Measurements from ENCODE around the gene VPS16. TPM values are rescaled to one million over a fixed set of nuclear protein-coding genes. Genes with fewer than 3 reads are reported as not detected.
A peak's percentile ranks its signal among the peaks of the same experiment; 100 is the strongest.
"Not testable (repeated sequence)": the region's sequence is repeated elsewhere in the genome, so short reads cannot be mapped to it uniquely, and the experiment has no call there.

The VPS16 gene
- total RNA-seq, 2 donors from 2014 or later = 33.9 to 41.0 TPM

- no peak for DNase-seq
- intact Hi-C loops (cut with DNase I, micrococcal nuclease) = no loop called here
- ATAC-seq = no peak
Observed at GRCh38 chr20:2883726-2884637, 43.4 kb downstream of the VPS16 start.

- ATAC-seq (no peak), DNase-seq (no peak)
- intact Hi-C loops (cut with DNase I, micrococcal nuclease) = no loop called here
Observed at GRCh38 chr20:2887715-2888114, 47.2 kb downstream of the VPS16 start.

- intact Hi-C loops (cut with DNase I, micrococcal nuclease) = no loop called here
Observed at GRCh38 chr20:2888224-2888955, 47.8 kb downstream of the VPS16 start.

DNA sequence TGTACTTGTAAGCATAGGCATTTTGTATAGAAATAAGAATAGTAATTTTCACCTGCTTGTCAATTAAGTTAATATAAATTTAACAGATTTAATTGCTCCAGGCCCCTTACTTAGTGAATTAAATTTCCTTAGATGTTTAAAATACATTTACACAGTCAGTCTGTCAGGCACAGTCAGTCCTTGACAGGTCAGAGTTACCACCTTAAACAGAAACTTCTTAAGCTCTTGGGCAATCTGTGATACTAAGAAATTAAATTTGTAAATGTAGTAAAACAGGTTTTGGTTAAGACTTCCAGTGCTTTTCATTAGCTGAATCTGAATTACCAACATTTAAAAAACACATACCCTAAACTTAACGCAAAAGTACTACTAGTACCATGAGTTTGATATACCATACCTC lies 48.7 kb downstream of the VPS16 start:
- no peak for ATAC-seq

More at GRCh38 chr20:2888224-2888955, 47.8 kb downstream of the VPS16 start:
- ATAC-seq (no peak), DNase-seq (no peak)

DNA sequence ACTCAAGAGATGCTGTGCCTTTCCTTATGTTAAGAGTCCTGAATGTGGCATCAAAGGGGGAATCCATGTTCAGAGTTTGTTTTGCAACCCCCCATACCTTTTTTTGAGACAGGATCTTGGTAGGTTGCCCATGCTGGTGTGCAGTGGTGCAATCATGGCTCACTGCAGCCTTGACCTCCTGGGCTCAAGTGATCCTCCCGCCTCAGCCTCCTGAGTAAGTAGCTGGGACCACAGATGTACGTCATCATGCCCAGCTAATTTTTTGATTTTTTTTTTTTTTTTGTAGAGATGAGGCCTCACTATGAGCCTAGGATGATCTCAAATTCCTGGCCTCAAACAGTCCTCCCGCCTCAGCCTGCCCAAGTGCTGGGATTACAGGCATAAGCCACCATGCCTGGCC lies 49.3 kb downstream of the VPS16 start:
- no peak for ATAC-seq
- DNase-seq = no peak
- intact Hi-C loops (cut with DNase I, micrococcal nuclease) = no loop called here

More for the DNA sequence above, 48.7 kb downstream of the VPS16 start:
- no peak for DNase-seq
- intact Hi-C loops (cut with DNase I, micrococcal nuclease) = no loop called here

GRCh38 chr20:2890742-2891141 lies 50.2 kb downstream of the VPS16 start:
- DNase-seq (no peak), ATAC-seq (peak; percentile 40)
- intact Hi-C loops (cut with DNase I, micrococcal nuclease) = no loop called here

GRCh38 chr20:2891343-2891742 lies 50.8 kb downstream of the VPS16 start:
- ATAC-seq = no peak
- intact Hi-C loops (cut with DNase I, micrococcal nuclease) = no loop called here

DNA sequence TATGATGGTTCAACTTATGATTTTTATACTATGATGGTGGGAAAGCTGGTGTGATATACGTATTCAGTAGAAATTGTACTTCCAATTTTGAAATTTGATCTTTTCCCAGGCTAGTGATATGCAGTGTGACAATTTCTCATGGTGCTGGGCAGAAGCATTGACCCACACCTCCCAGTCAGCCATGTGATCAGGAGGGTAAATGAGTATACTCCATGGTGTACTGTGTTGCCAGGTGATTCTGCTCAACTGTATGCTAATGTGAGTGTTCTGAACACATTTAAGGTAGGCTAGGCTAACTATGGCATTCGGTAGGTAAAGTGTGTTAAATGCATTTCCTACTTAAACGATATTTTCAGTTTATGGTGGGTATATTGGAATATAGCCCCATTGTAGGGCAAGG lies 51.8 kb downstream of the VPS16 start:
- peak; percentile 95 for ATAC-seq
- DNase-seq = no peak
- intact Hi-C loops (cut with DNase I, micrococcal nuclease) = no loop called here

More at GRCh38 chr20:2891343-2891742, 50.8 kb downstream of the VPS16 start:
- no peak for DNase-seq

- DNase-seq = no peak
- no peak for ATAC-seq
- intact Hi-C loops (cut with DNase I, micrococcal nuclease) = no loop called here
Observed at GRCh38 chr20:2894221-2894620, 53.7 kb downstream of the VPS16 start.

- intact Hi-C loops (cut with DNase I, micrococcal nuclease); ATAC-seq; DNase-seq: not testable (repeated sequence)
Observed at GRCh38 chr20:2895154-2895553, 54.6 kb downstream of the VPS16 start.

GRCh38 chr20:2899243-2899642 lies 58.7 kb downstream of the VPS16 start:
- DNase-seq = no peak
- no peak for ATAC-seq
- intact Hi-C loops (cut with DNase I, micrococcal nuclease) = no loop called here

GRCh38 chr20:2900845-2901592 lies 60.5 kb downstream of the VPS16 start:
- intact Hi-C loops (cut with DNase I, micrococcal nuclease) = no loop called here
- ATAC-seq (peak; percentile 96), DNase-seq (peak in 1 of 2 donors; percentile 9)

DNA sequence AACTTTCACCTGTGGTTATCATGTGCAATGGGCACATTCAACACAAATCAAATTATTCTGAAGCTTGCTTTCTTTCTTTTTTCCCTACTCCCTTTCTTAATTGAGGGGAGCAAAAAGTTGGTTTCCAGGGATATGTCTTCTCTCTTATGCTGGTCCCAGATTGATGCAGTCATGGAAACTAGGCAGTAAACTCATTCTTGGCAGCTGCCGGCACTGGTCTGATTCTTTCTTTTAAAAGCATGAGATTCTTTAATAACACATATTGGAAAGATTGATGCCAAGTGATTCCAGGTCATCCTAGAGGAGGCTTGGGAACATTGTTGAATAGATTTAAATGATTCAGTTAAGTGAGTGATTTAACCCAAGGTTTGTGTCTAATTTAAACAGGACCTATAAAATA lies 61.7 kb downstream of the VPS16 start:
- intact Hi-C loops (cut with DNase I, micrococcal nuclease) = no loop called here
- DNase-seq (no peak), ATAC-seq (no peak)

- ATAC-seq (no peak), DNase-seq (no peak)
- intact Hi-C loops (cut with DNase I, micrococcal nuclease) = no loop called here
Observed at GRCh38 chr20:2902818-2903217, 62.3 kb downstream of the VPS16 start.

DNA sequence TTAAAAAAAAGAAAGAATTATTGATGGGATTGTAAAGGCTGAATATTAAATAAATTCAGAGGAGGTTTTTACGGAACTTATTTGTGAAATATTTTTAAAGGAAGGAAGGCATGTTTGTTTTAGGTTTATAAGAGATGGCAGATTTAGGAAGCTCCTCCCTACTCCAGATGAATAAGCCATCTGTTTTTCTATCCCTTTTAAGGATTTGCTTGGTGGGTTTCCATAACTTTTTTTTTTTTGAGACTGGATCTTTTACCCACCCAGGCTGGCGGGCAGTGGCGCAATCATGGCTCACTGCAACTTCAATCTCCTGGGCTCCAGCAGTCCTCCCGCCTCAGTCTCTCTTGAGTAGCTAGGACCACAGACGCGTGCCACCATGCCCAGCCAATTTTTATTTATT lies 63.1 kb downstream of the VPS16 start:
- intact Hi-C loops (cut with DNase I, micrococcal nuclease) = no loop called here
- no peak for DNase-seq
- no peak for ATAC-seq

DNA sequence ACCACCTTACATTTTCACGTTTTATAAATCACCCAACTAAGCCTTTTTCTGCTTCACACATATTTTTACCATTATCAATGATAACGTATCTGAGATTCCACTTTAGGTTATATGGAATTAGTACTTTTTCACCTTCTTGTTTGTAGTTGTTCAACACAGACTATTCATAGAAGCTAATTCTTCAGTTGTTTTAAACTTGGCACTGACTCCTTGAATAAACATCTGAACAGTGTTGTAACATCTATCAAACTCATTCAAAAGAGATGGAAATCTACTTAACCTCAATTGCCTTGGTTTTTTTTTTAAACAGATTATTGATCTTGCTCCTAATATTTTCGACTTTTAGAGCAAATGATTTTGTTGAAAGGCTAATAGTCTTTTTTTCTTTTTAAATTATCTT lies 67.0 kb downstream of the VPS16 start:
- intact Hi-C loops (cut with DNase I, micrococcal nuclease) = no loop called here
- ATAC-seq (no peak), DNase-seq (no peak)

DNA sequence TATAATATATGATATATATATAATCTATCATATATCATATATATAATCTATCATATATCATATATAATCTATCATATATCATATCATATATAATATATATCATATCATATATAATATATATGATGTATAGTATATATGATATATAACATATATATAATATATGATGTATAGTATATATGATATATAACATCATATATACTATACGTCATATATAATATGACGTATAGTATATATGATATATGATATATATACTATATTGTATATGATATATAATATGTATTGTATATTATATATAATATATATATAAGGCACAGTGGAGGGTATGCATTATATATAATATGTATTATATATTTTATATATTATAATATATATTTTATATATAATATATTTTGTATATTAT lies 69.4 kb downstream of the VPS16 start:
- ATAC-seq (no peak), DNase-seq (no peak)
- intact Hi-C loops (cut with DNase I, micrococcal nuclease) = no loop called here

- intact Hi-C loops (cut with DNase I, micrococcal nuclease) = no loop called here
- DNase-seq (no peak), ATAC-seq (no peak)
Observed at GRCh38 chr20:2911200-2911599, 70.7 kb downstream of the VPS16 start.

- intact Hi-C loops (cut with DNase I, micrococcal nuclease) = no loop called here
- ATAC-seq = peak; percentile 77
Observed at GRCh38 chr20:2914160-2914559, 73.6 kb downstream of the VPS16 start.

More at GRCh38 chr20:2914160-2914559, 73.6 kb downstream of the VPS16 start:
- DNase-seq = no peak
